ENCODE results near the gene HOTAIR.

HOTAIR gene

GRCh38 chr12:53975064-53975471 lies 314 bp upstream of the HOTAIR start:
- peaks cover 4% of the 10 kb centered on the region for H3K9me3 ChIP-seq (ENCODE audit: severe bottlenecking)
- DNase-seq: no peak
- TF ChIP-seq CTCF (IDR thresholded peaks at IDR 0.05; ENCODE audit: low read depth, low read length): no peak
- H3K27me3 ChIP-seq (ENCODE audit: insufficient read depth, low read depth, severe bottlenecking): no peaks in the 10 kb centered on the region
- H3K27ac ChIP-seq: peak overlapping the region; percentile 66; the same call in 1 of the 2 replicates
- peak overlapping the region; percentile 51 for H3K4me3 ChIP-seq (ENCODE audit: low read depth, low read length)
- no peaks in the 10 kb centered on the region for H3K36me3 ChIP-seq

- peak overlapping the region; percentile 26; the same call in 1 of the 2 replicates for H3K27ac ChIP-seq
- no peaks in the 10 kb centered on the region for H3K27me3 ChIP-seq (ENCODE audit: insufficient read depth, low read depth, severe bottlenecking)
- no peak for TF ChIP-seq CTCF (IDR thresholded peaks at IDR 0.05; ENCODE audit: low read depth, low read length)
- peak overlapping the region; percentile 51 for H3K4me3 ChIP-seq (ENCODE audit: low read depth, low read length)
- DNase-seq: peak; percentile 40
- no peaks in the 10 kb centered on the region for H3K36me3 ChIP-seq
- H3K9me3 ChIP-seq (ENCODE audit: severe bottlenecking): peaks cover 4% of the 10 kb centered on the region
Measured at GRCh38 chr12:53973236-53974042, 1.3 kb downstream of the HOTAIR start.

- H3K9me3 ChIP-seq (ENCODE audit: severe bottlenecking): peaks cover 4% of the 10 kb centered on the region
- peak within 1 kb of the TSS; percentile 51 for H3K4me3 ChIP-seq (ENCODE audit: low read depth, low read length)
- H3K27me3 ChIP-seq (ENCODE audit: insufficient read depth, low read depth, severe bottlenecking): no peaks in the 10 kb centered on the region
- no peaks in the 10 kb centered on the region for H3K36me3 ChIP-seq
- no peak for TF ChIP-seq CTCF (IDR thresholded peaks at IDR 0.05; ENCODE audit: low read depth, low read length)
- H3K27ac ChIP-seq: peak within 1 kb of the TSS; percentile 26; the same call in 1 of the 2 replicates
- DNase-seq: no peak
Measured at GRCh38 chr12:53972722-53973235, 2.0 kb downstream of the HOTAIR start, which contains the start of gene HOXC11. Gene HOXC11, plus strand, starts transcription at chr12:53973126. Its CDS starts 116 bp downstream, at chr12:53973242.

- Histone ChIP-seq H3K27me3 (ENCODE audit: insufficient read depth, low read depth, severe bottlenecking) (no peaks in the 10 kb centered on the region), H3K4me3 (ENCODE audit: low read depth, low read length) (no peak overlapping the region), H3K27ac (no peak overlapping the region), H3K9me3 (ENCODE audit: severe bottlenecking) (peaks cover 4% of the 10 kb centered on the region), H3K36me3 (no peaks in the 10 kb centered on the region)
- no peak for TF ChIP-seq CTCF (IDR thresholded peaks at IDR 0.05; ENCODE audit: low read depth, low read length)
- no peak for DNase-seq
Measured at GRCh38 chr12:53972152-53972702, 2.5 kb downstream of the HOTAIR start.

- no peak overlapping the region for H3K4me3 ChIP-seq (ENCODE audit: low read depth, low read length)
- no peaks in the 10 kb centered on the region for H3K36me3 ChIP-seq
- no peak for TF ChIP-seq CTCF (IDR thresholded peaks at IDR 0.05; ENCODE audit: low read depth, low read length)
- no peak overlapping the region for H3K27ac ChIP-seq
- H3K27me3 ChIP-seq (ENCODE audit: insufficient read depth, low read depth, severe bottlenecking): no peaks in the 10 kb centered on the region
- H3K9me3 ChIP-seq (ENCODE audit: severe bottlenecking): peaks cover 4% of the 10 kb centered on the region
- DNase-seq: no peak
Measured at GRCh38 chr12:53971686-53972085, 3.1 kb downstream of the HOTAIR start.
